Stimulated activated CD4-positive, alpha-beta T cell treated with anti-CD3 and anti-CD28 coated beads, Interleukin-15, amount 100 ng/mL, for 1 hour (primary cell): ENCODE measurements around the gene SPI1.
A peak's percentile ranks its signal among the peaks of the same experiment; 100 is the strongest.

Source experiments
- DNase-seq, 2 donors: peaks; one replicate each; pipeline ENCODE4 v3.0.0-alpha.2; 2020; ENCODE audit warnings: low read depth in 1 of 2, low spot score in 1 of 2

The SPI1 gene

GRCh38 chr11:47388697-47389576, 10.6 kb upstream of the SPI1 start:
- DNase-seq = no peak

- no peak for DNase-seq
Observed at GRCh38 chr11:47387944-47388696, 9.8 kb upstream of the SPI1 start.

- no peak for DNase-seq
Observed at GRCh38 chr11:47384498-47384897, 6.2 kb upstream of the SPI1 start.

- no peak for DNase-seq
Observed at GRCh38 chr11:47383071-47383470, 4.7 kb upstream of the SPI1 start.

- DNase-seq = no peak
Observed at GRCh38 chr11:47380078-47380477, 1.7 kb upstream of the SPI1 start.

- no peak for DNase-seq
Observed at GRCh38 chr11:47379317-47379716, 970 bp upstream of the SPI1 start.

GRCh38 chr11:47378836-47379170, 456 bp upstream of the SPI1 start:
- DNase-seq = no peak

- no peak for DNase-seq
Observed at GRCh38 chr11:47377571-47378009, 757 bp downstream of the SPI1 start.

GRCh38 chr11:47376525-47377371, 1.6 kb downstream of the SPI1 start:
- no peak for DNase-seq

GRCh38 chr11:47376107-47376524, 2.2 kb downstream of the SPI1 start:
- DNase-seq = no peak

- DNase-seq = no peak
Observed at GRCh38 chr11:47375546-47376085, 2.7 kb downstream of the SPI1 start.

GRCh38 chr11:47375020-47375419, 3.3 kb downstream of the SPI1 start:
- no peak for DNase-seq

GRCh38 chr11:47374720-47375019, 3.7 kb downstream of the SPI1 start:
- DNase-seq = no peak

- DNase-seq = peak; percentile 72 to 80
Observed at GRCh38 chr11:47373876-47374719, 4.2 kb downstream of the SPI1 start.

GRCh38 chr11:47372422-47372821, 5.9 kb downstream of the SPI1 start:
- DNase-seq = no peak

GRCh38 chr11:47369676-47370075, 8.7 kb downstream of the SPI1 start:
- DNase-seq = no peak

- DNase-seq = no peak
Observed at GRCh38 chr11:47366020-47366490, 12.3 kb downstream of the SPI1 start.

GRCh38 chr11:47361419-47361818, 16.9 kb downstream of the SPI1 start:
- no peak for DNase-seq

GRCh38 chr11:47360341-47360740, 18.0 kb downstream of the SPI1 start:
- no peak for DNase-seq

- DNase-seq = no peak
Observed at GRCh38 chr11:47359586-47359985, 18.8 kb downstream of the SPI1 start.
